ENCODE results near the gene FGD3.

GRCh38 chr9:93059715-93060578 lies 112.6 kb downstream of the FGD3 start:
- no peak for TF ChIP-seq CTCF (IDR thresholded peaks at IDR 0.05)
- no peak for TF ChIP-seq POLR2A (IDR thresholded peaks at IDR 0.05)
